Measurements from ENCODE around the gene ADISSP.
A peak's percentile ranks its signal among the peaks of the same experiment; 100 is the strongest.
"Not testable (repeated sequence)": the region's sequence is repeated elsewhere in the genome, so short reads cannot be mapped to it uniquely, and the experiment has no call there.

Gene ADISSP

DNA sequence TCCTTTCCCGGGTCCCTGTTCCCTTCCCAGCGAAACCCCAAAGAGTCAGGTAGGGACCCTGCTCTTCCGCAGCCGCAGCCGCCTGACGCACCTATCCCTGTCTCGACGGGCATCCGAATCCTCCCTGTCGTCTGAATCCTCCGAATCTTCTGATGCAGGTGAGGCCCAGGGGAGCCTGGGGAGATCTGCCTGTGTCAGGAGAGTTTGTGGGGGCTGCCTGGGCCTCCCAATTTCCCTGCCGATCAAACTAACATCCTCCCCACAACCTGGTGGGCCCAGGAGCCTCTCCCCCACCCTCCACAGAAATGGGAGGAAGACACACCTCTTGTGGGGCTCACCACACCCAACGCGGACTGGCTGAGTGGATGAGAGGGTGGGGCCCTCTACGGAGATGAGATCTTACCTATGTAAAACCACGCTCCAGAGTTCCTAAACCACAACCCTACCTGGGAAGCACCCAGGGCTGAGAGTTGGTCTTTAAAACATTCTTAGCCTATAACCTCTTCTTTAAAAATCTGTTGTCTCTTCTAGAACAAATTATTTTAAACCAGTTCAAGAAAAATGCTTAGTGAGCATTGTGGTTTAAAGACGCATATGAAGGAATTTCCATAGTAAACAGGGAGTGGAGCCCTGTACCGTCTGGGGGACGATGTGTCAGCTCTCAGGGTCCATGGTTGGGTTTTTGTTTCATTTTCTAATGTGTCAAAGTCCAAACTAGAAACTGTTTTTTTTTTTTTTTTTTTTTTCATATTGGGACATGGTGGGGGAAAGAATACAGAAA is 30.2 kb upstream of the ADISSP start:
- peak; percentile 74 for DNase-seq

- DNase-seq: no peak
These were observed 29.6 kb upstream of the ADISSP start for GRCh38 chr20:3797226-3797545.

- DNase-seq: no peak
These were observed 29.1 kb upstream of the ADISSP start for GRCh38 chr20:3796477-3797225.

DNA sequence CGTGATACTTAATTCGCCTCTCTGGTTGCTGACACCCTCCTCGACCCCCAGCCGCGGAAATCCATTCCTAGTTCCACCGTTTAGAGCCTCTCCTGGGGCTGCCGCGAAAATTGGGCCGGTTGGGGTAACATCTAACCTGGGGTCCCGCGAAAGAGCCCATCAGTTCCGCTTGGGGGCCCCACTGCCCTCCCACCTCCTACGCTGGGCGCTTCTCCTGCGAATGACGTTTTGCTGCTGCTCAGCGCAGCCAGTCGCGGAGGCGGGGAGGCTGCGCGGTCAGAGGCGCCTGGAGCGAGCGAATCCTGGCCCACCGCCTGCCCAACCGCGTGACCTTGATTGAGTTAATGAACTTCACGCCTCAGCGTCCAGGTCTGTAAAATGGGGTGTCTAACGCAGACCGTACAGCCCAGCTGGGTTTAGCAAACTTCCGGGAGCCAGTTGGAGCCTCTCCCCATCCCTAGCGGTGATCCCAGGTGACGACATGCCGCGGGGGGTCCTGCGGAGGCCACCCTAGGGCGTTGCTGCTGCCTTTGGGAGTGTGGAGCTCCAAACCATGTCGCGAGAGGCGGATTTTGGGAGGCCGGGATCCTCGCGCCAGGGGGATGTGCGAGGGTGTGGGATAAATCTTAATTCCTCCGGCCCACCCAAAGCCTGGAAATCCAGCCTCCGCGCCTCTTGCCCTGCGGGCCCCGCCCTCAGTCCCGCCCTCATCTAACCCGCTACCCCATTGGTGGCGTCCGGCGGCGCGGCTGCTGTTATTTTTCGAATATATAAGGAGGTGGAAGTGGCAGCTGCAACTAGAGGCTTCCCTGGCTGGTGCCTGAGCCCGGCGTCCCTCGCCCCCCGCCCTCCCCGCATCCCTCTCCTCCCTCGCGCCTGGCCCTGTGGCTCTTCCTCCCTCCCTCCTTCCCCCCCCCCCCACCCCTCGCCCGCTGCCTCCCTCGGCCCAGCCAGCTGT is 28.2 kb upstream of the ADISSP start, which contains the start of gene CDC25B:
Gene CDC25B, plus strand, starts transcription at position 800 of the 958 bp plus-strand sequence. CDS start 222 bp downstream, outside the sequence.
- peak; percentile 95 for DNase-seq

DNA sequence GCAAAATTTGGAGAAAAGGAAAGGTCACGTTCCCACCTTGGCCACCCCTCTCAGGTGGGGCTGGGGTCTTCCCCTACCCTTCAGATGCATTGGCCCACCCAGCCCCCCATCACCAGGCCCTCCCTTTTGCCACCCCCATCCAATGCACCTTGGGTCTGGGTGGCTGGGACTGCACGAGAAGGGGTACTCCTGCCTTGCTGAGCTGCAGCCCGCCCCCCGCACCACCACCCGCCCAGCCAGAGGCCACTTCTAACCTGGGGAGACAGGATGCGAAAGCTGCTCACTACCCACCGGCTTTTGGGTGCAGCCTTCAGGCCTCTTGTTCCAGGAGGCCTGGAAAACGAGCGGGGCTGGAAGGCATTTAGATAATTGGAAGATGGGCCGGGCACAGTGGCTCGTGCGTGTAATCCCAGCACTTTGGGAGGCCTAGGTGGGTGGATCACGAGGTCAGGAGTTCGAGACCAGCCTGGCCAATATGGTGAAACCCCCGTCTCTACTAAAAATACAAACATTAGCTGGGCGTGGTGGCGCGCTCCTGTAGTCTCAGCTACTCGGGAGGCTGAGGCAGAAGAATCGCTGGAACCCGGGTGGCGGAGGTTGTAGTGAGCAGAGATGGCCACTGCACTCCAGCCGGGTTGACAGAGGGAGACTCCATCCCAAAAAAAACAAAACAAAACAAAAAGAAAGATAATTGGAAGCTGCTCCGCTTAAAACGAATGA is 27.3 kb upstream of the ADISSP start:
- no peak for DNase-seq

GRCh38 chr20:3794168-3794567 is 26.6 kb upstream of the ADISSP start:
- DNase-seq: peak; percentile 28

DNA sequence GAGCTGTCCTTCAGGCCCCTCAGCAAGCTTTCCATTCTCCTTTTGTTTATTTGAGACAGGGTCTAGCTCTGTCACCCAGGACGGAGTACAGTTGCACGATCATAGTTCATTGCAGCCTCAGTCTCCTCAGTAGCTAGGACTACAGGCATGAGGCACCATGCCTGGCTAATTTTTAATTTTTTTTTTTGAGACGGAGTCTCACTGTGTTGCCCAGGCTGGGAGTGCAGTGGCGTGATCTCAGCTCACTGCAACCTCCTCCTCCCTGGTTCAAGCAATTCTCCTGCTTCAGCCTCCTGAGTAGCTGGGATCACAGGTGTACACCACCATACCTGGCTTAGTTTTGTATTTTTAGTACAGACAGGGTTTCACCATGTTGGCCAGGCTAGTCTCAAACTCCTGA is 21.6 kb upstream of the ADISSP start:
- DNase-seq: not testable (repeated sequence)

- DNase-seq: no peak
These were observed 21.2 kb upstream of the ADISSP start for GRCh38 chr20:3788685-3789155.

GRCh38 chr20:3787324-3788014 is 19.9 kb upstream of the ADISSP start:
- DNase-seq: no peak

DNA sequence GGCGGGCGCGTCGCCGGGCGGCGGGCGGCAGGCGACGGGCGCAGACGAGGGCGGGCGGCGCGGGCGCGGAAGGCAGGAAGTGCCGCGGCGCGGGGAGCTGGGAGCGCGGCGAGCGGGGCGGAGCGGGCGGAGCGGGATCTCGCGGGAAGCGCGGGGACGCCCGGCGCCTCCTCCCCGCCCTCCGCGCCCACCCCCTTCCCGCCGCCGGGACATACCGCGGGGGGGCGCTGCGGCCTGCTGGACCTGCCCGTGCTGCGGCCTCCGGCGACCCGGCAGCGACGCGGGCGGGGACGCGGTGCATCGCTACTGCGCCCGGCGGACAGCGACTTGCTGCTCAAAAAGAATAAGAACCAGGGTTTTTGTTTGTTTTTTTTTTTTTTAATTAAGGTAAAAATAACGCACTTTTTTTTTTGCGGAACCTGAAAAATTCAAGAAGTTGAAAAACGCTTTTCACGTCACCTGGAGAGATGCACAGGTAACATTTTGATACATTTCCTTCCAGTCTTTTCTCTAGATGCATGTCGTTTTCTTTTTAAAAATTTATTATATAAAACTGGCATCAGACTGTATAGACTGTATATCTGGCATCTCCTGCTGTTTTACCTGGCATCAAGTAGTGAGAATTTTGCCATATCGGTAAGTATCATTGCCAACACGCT is 19.2 kb upstream of the ADISSP start, which contains the start of gene CENPB:
Gene CENPB, minus strand, starts transcription at position 76 of the 659 bp plus-strand sequence. CDS start 257 bp downstream, outside the sequence.
- peak; percentile 85 for DNase-seq

DNA sequence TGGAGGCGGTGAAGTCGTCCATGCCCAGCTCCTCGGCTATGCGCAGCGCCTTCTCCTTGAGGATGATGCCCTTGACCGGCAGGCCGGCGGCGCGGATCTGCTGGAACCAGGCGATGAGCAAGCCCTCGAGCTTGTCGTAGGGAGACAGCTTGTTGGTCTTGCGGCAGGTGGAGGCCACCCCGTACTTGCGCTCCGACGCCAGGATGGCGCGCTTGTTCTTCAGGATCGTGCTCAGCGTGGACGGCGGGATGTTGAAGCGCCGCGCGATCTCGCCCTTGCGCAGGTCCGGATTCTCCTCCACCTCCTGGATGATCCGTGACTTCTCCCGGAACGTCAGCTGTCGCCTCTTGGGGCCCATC is 18.6 kb upstream of the ADISSP start:
- no peak for DNase-seq

DNA sequence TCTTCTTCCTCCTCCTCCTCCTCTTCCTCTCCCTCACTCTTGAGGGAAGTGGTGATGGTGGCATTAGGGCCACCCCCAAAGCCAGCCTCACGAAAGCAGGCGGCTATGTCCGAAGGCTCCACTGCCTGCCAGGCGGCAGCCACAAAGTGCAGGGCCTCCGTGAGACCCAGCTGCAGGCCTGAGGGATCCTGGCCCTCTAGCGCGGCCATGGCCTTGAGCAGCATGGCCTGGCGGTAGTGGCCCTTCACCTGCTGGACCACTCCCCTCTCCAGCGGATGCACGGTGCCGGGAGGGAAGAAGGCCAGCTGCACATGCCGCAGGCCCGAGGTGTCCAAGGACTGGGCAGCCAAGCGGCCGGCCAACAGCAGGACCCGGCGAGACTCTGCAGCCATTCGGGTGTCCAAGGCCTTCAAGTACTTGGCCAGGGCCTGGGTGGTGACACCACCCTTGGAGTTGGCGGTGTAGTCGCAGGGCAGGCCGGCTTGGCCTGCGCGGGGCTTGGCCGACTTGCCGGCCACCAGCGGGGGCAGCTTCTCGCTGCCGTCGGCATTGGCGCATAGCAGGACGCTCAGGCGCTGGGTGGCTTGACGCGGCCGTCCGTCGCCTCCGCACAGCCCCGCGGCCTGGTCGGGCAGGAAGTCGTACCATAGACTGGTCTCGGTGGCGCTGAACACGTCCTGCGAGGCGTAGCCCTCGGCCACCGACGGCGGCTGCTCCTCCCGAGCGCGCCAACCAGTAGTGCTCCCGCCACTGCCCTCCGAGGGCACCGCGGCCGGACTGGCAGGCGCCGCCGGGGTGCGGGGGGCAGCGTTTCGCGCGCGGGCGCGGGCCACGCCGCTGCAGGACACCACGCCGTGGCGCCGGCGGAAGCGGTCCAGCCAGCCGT is 17.9 kb upstream of the ADISSP start:
- no peak for DNase-seq

GRCh38 chr20:3784863-3785239 is 17.3 kb upstream of the ADISSP start:
- no peak for DNase-seq

GRCh38 chr20:3784216-3784853 is 16.8 kb upstream of the ADISSP start:
- DNase-seq: no peak

DNA sequence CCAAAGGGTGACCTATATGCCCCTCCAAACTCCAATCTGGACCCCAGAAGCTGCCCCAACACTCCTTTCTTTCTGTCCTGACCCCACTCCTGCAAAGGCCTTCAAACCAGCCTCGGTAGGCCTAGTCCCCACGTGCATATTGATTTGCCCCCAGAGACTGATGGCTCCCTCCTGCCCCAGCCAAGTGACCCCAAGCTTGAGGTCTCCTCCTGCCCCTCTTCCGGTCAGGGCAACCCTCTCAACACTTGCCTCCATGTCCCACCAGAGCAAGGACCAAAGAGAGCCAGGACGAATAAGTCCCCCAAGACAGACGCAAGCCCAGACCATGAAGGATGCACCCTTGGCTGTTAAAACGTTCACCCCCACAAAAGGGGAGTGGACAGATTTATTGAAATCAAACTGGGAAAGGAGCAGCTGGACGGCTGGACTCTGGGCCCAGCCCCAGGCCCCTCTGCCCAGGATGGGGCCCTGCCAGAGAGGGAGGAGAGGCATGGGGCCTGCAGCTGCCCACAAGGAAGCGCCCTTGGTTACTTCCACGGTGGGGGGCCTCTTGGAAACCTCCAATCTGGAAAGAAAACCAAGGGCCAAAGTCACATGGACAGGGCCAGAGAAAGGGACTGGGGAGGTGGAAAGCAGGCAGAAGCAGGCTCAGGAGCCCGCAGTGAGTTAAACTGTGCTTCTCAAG is 16.1 kb upstream of the ADISSP start:
- no peak for DNase-seq

DNA sequence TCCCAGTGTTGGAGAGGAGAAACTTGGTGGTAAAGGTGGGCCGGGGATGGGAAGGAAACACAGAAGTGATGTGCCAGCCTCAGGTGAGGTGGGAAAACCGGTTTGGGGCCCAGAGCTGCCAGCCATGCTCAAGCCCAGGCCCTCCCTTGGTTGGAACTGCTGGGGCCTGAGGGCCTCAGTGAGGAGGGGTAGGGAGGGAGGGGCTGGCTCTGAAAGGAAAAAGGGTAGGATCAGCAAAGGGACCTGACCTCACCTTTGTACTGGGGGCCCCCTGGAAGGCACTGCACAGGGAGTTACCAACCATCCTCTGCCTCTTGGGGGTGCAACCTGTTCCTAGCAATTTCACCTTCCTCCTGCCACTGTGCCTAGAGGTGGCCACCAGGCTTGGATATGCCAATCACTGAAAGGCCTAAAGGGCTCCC is 15.5 kb upstream of the ADISSP start:
- no peak for DNase-seq

DNA sequence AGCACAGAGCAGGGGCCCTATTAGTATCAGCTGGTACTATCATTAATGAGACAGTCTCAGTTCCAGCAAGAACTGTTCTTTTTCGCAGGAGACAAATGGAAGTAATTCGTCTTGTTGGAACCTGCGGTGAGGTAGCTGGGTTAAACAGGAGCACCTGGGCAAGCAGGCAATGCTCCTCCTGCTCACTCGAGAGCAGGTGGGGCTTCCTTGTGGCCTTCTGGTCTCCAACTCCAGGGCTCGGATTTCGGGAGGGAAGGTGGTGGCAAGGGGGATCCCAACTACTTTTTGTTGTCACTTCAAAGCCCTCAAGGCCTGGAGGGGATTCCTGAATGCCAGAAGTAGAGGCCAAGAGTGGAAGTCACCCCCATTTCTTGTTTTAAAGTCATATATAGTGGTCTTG is 15.0 kb upstream of the ADISSP start:
- no peak for DNase-seq

- DNase-seq: peak; percentile 94
These were observed 13.8 kb upstream of the ADISSP start, which contains the start of gene SPEF1 for GRCh38 chr20:3781153-3781910. SPEF1 (minus strand) TSS chr20:3781448; CDS start chr20:3781287, 161 bp downstream.

Measured in NCI-H526 treated with DMSO at 0.1 percent for 48 hours (cell line).